ENCODE measurements around the gene MOCS1.

The MOCS1 gene

GRCh38 chr6:39906318-39906761 lies 27.9 kb downstream of the MOCS1 start:
- H3K18ac ChIP-seq (ENCODE audit: low read length): no peak overlapping the region
- no peaks in the 10 kb centered on the region for H3K4me1 ChIP-seq (ENCODE audit: control insufficient read depth in 1 of 2, insufficient read depth in 2 of 2, low read length in 2 of 2)
- no peak overlapping the region for H3K4me3 ChIP-seq (ENCODE audit: low read depth, low read length)
- H3K36me3 ChIP-seq (ENCODE audit: control insufficient read depth in 1 of 2, insufficient read depth in 2 of 2, low read length in 2 of 2): peaks cover 9 to 18% of the 10 kb centered on the region in 2 experiments
- H4K12ac ChIP-seq (ENCODE audit: low read depth, low read length): no peak overlapping the region
- no peak overlapping the region for H3K27ac ChIP-seq (ENCODE audit: low read depth, low read length)
- H4K8ac ChIP-seq (ENCODE audit: low read depth, low read length): no peak overlapping the region
- no peak overlapping the region for H2BK120ac ChIP-seq (ENCODE audit: insufficient read depth, low read length, poor library complexity)
- no peaks in the 10 kb centered on the region for H3K79me2 ChIP-seq (ENCODE audit: control insufficient read depth, insufficient read depth, low read length, poor library complexity)
- no peak overlapping the region for H2AK5ac ChIP-seq (ENCODE audit: low read length)
- H2BK12ac ChIP-seq (ENCODE audit: low read length): no peak overlapping the region
- no peaks in the 10 kb centered on the region for H3K27me3 ChIP-seq (ENCODE audit: insufficient read depth, low read length)
- no peak overlapping the region for H3K23ac ChIP-seq (ENCODE audit: low read length)
- H3K4me2 ChIP-seq (ENCODE audit: low read length): no peak overlapping the region
- H2AFZ ChIP-seq (ENCODE audit: insufficient read depth, low read length, poor library complexity): no peak overlapping the region
- no peak overlapping the region for H3K4ac ChIP-seq (ENCODE audit: low read depth, low read length)
- no peak for DNase-seq
- H3K9me3 ChIP-seq (ENCODE audit: insufficient read depth, low read depth, low read length): no peaks in the 10 kb centered on the region
- no peak overlapping the region for H3K14ac ChIP-seq (ENCODE audit: low read length)
- H4K91ac ChIP-seq (ENCODE audit: low read depth, low read length): no peak overlapping the region
- no peak overlapping the region for H3K9ac ChIP-seq (ENCODE audit: low read length)
- no CpG with 5 or more reads among the region's 13 CpGs for WGBS (ENCODE audit: extremely low coverage, insufficient coverage, insufficient read length)
- H3K79me1 ChIP-seq (ENCODE audit: low read length): no peaks in the 10 kb centered on the region
- no peak overlapping the region for H2BK5ac ChIP-seq (ENCODE audit: low read depth, low read length, poor library complexity)

GRCh38 chr6:39905640-39905975 lies 28.7 kb downstream of the MOCS1 start:
- Histone ChIP-seq H2AK5ac (ENCODE audit: low read length) (no peak overlapping the region), H4K8ac (ENCODE audit: low read depth, low read length) (no peak overlapping the region), H3K23ac (ENCODE audit: low read length) (no peak overlapping the region), H3K27ac (ENCODE audit: low read depth, low read length) (no peak overlapping the region), H2BK5ac (ENCODE audit: low read depth, low read length, poor library complexity) (no peak overlapping the region), H3K4ac (ENCODE audit: low read depth, low read length) (no peak overlapping the region), H3K4me2 (ENCODE audit: low read length) (no peak overlapping the region), H3K9ac (ENCODE audit: low read length) (no peak overlapping the region), H2BK120ac (ENCODE audit: insufficient read depth, low read length, poor library complexity) (no peak overlapping the region), H3K79me2 (ENCODE audit: control insufficient read depth, insufficient read depth, low read length, poor library complexity) (no peaks in the 10 kb centered on the region), H3K36me3 (ENCODE audit: control insufficient read depth in 1 of 2, insufficient read depth in 2 of 2, low read length in 2 of 2) (peaks cover 14 to 23% of the 10 kb centered on the region in 2 experiments), H4K91ac (ENCODE audit: low read depth, low read length) (no peak overlapping the region), H3K14ac (ENCODE audit: low read length) (no peak overlapping the region), H3K4me3 (ENCODE audit: low read depth, low read length) (no peak overlapping the region), H2AFZ (ENCODE audit: insufficient read depth, low read length, poor library complexity) (no peak overlapping the region), H2BK12ac (ENCODE audit: low read length) (no peak overlapping the region), H3K79me1 (ENCODE audit: low read length) (no peaks in the 10 kb centered on the region), H3K9me3 (ENCODE audit: insufficient read depth, low read depth, low read length) (no peaks in the 10 kb centered on the region), H3K4me1 (ENCODE audit: control insufficient read depth in 1 of 2, insufficient read depth in 2 of 2, low read length in 2 of 2) (no peaks in the 10 kb centered on the region), H3K18ac (ENCODE audit: low read length) (no peak overlapping the region), H3K27me3 (ENCODE audit: insufficient read depth, low read length) (no peaks in the 10 kb centered on the region), H4K12ac (ENCODE audit: low read depth, low read length) (no peak overlapping the region)
- no peak for DNase-seq
- no CpG with 5 or more reads among the region's 4 CpGs for WGBS (ENCODE audit: extremely low coverage, insufficient coverage, insufficient read length)

DNA sequence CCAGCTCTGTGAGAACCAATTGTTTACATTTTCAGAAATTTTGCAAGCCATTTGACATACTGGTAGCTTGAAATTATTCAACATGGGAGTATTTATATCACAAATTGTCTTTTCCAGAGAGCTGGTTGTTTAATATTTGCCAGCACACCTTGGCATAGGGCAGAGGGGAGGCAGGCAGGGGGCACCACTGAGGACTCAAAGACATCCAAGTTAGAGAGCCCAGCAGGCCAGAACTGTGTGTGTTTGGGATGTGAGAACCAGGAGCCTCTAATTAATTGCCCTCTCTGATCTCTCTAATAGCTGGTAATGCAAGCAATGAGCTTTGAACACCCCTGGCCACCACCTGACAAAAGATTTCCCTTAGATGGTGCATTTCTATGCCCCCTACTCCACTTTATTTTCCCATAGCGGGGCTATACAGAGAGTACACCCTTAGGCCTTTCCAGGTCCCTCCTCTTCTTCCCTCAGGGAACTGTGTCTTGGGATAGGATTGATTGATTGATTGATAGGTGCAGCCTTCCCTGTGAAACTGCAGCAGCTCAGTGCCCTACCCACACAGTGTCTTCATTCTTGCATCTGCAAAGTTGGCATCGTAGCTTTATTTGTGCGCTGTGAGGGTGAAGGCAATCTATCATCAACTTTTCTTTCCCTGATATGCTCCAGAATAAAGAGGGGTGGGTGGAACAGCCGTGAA lies 29.2 kb downstream of the MOCS1 start:
- no peak overlapping the region for H2AFZ ChIP-seq (ENCODE audit: insufficient read depth, low read length, poor library complexity)
- H4K91ac ChIP-seq (ENCODE audit: low read depth, low read length): no peak overlapping the region
- H3K27me3 ChIP-seq (ENCODE audit: insufficient read depth, low read length): no peaks in the 10 kb centered on the region
- no peak overlapping the region for H3K14ac ChIP-seq (ENCODE audit: low read length)
- no peak overlapping the region for H3K23ac ChIP-seq (ENCODE audit: low read length)
- no peak for DNase-seq
- no peak overlapping the region for H4K12ac ChIP-seq (ENCODE audit: low read depth, low read length)
- H3K36me3 ChIP-seq (ENCODE audit: control insufficient read depth in 1 of 2, insufficient read depth in 2 of 2, low read length in 2 of 2): peaks cover 14 to 23% of the 10 kb centered on the region in 2 experiments
- H3K4me3 ChIP-seq (ENCODE audit: low read depth, low read length): no peak overlapping the region
- H4K8ac ChIP-seq (ENCODE audit: low read depth, low read length): no peak overlapping the region
- no peak overlapping the region for H2BK12ac ChIP-seq (ENCODE audit: low read length)
- no peak overlapping the region for H3K9ac ChIP-seq (ENCODE audit: low read length)
- H3K4ac ChIP-seq (ENCODE audit: low read depth, low read length): no peak overlapping the region
- H3K79me2 ChIP-seq (ENCODE audit: control insufficient read depth, insufficient read depth, low read length, poor library complexity): no peaks in the 10 kb centered on the region
- H2AK5ac ChIP-seq (ENCODE audit: low read length): no peak overlapping the region
- H3K27ac ChIP-seq (ENCODE audit: low read depth, low read length): no peak overlapping the region
- no peaks in the 10 kb centered on the region for H3K79me1 ChIP-seq (ENCODE audit: low read length)
- no peak overlapping the region for H3K18ac ChIP-seq (ENCODE audit: low read length)
- H2BK5ac ChIP-seq (ENCODE audit: low read depth, low read length, poor library complexity): no peak overlapping the region
- no peak overlapping the region for H3K4me2 ChIP-seq (ENCODE audit: low read length)
- H3K9me3 ChIP-seq (ENCODE audit: insufficient read depth, low read depth, low read length): no peaks in the 10 kb centered on the region
- H3K4me1 ChIP-seq (ENCODE audit: control insufficient read depth in 1 of 2, insufficient read depth in 2 of 2, low read length in 2 of 2): no peaks in the 10 kb centered on the region
- WGBS (ENCODE audit: extremely low coverage, insufficient coverage, insufficient read length): no CpG with 5 or more reads among the region's 4 CpGs
- H2BK120ac ChIP-seq (ENCODE audit: insufficient read depth, low read length, poor library complexity): no peak overlapping the region

GRCh38 chr6:39903656-39904055 lies 30.6 kb downstream of the MOCS1 start:
- no peak overlapping the region for H4K91ac ChIP-seq (ENCODE audit: low read depth, low read length)
- H3K79me2 ChIP-seq (ENCODE audit: control insufficient read depth, insufficient read depth, low read length, poor library complexity): no peaks in the 10 kb centered on the region
- no peak overlapping the region for H3K4ac ChIP-seq (ENCODE audit: low read depth, low read length)
- DNase-seq: no peak
- no peak overlapping the region for H3K4me3 ChIP-seq (ENCODE audit: low read depth, low read length)
- H3K23ac ChIP-seq (ENCODE audit: low read length): no peak overlapping the region
- no peak overlapping the region for H3K27ac ChIP-seq (ENCODE audit: low read depth, low read length)
- H2BK12ac ChIP-seq (ENCODE audit: low read length): no peak overlapping the region
- no CpG with 5 or more reads among the region's 6 CpGs for WGBS (ENCODE audit: extremely low coverage, insufficient coverage, insufficient read length)
- H2AFZ ChIP-seq (ENCODE audit: insufficient read depth, low read length, poor library complexity): no peak overlapping the region
- no peak overlapping the region for H2BK120ac ChIP-seq (ENCODE audit: insufficient read depth, low read length, poor library complexity)
- H2AK5ac ChIP-seq (ENCODE audit: low read length): no peak overlapping the region
- no peaks in the 10 kb centered on the region for H3K4me1 ChIP-seq (ENCODE audit: control insufficient read depth in 1 of 2, insufficient read depth in 2 of 2, low read length in 2 of 2)
- no peak overlapping the region for H3K4me2 ChIP-seq (ENCODE audit: low read length)
- peaks cover 17 to 27% of the 10 kb centered on the region in 2 experiments for H3K36me3 ChIP-seq (ENCODE audit: control insufficient read depth in 1 of 2, insufficient read depth in 2 of 2, low read length in 2 of 2)
- H3K9ac ChIP-seq (ENCODE audit: low read length): no peak overlapping the region
- no peak overlapping the region for H2BK5ac ChIP-seq (ENCODE audit: low read depth, low read length, poor library complexity)
- H3K9me3 ChIP-seq (ENCODE audit: insufficient read depth, low read depth, low read length): peaks cover 1% of the 10 kb centered on the region
- no peaks in the 10 kb centered on the region for H3K79me1 ChIP-seq (ENCODE audit: low read length)
- H3K27me3 ChIP-seq (ENCODE audit: insufficient read depth, low read length): no peaks in the 10 kb centered on the region
- H4K12ac ChIP-seq (ENCODE audit: low read depth, low read length): no peak overlapping the region
- H3K18ac ChIP-seq (ENCODE audit: low read length): no peak overlapping the region
- H3K14ac ChIP-seq (ENCODE audit: low read length): no peak overlapping the region
- no peak overlapping the region for H4K8ac ChIP-seq (ENCODE audit: low read depth, low read length)

Data from trophoblast cell (in vitro differentiated cells and primary cell).